HG02970 (cell line): ENCODE results near the gene TH.

Source experiments
- ATAC-seq: cut with Tn5 transposase; IDR thresholded peaks from one replicate; pipeline ENCODE4 v1.9.1; 2021; ENCODE audit warnings: mild to moderate bottlenecking, moderate library complexity, moderate number of reproducible peaks; ENCODE audit not compliant: unreplicated experiment, low FRiP score

TH gene

GRCh38 chr11:2209370-2209801 is 37.8 kb upstream of the TH start:
- no peak for ATAC-seq

DNA sequence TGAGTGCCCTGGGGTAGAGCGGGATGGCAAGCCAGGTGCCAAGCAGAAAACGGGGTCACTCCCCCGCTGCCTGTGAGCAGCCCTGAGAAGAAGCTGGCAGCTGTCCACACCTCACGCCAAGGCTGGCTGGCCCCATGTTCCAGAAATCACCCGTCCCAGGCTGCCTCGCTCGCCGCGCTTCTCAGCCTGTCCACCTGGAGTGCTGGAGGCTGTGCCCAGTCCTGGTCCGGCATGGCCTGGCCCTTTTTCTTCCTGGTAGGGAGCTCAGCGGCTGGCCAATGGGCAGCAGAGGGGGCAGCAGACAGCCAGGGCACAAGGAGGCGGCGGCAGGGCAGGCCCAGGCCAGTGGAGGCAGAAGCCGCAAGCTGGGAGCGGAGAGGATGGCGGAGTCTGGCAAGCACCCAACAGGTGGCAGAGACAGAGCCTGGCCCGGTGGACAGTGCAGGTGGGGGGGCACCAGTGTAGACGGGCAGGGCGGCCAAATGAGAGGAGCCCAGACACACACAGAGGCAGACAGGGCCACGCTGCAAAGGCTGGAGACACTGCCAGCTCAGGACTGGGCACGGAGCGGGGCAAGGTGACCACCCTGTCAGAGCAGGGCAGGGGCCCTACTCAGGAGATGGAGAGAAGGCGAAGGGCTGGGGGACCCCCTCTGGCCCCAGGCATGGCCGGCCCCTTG is 37.2 kb upstream of the TH start:
- ATAC-seq, result no peak

DNA sequence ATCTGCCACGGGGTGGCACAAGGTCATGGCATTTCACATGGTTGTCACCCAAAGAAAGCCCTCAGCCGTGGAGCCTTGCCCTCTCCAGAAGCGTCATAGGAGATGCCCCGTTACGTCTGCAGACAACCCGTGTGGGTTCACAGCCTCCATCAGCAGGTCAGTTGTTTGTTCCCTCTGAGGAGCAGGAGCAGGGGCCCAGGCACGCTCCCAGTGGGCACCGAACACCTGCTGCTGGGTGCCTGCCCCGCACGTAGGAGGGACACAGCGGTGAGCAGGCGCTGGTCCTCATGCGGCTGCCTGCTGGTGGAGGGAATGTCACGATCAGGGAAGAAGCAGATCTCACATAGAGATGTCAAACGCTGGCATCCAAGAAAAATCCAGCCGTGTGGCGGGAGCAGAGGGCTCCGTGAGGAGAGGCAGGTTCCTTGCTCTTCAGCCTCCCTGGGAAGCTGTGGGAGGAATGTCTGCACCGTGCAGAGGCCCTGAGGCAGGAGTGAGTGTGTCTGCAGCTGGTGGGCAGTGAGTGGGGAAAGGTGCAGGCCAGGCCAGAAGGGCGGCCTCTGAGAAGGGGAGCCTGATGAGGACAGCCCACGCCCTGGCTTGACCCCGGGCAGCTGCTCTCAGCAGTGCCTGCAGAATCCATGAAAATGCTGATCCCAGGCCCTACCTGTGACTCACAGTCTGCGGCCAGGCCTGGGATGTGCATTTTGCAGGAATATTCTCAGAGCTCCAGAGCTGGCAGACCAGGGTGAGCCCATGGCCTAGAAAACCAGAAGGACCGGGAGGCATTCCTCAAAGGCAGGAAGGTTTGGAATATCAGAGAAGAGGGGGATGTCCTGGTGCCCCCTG is 36.4 kb upstream of the TH start:
- ATAC-seq, result no peak

DNA sequence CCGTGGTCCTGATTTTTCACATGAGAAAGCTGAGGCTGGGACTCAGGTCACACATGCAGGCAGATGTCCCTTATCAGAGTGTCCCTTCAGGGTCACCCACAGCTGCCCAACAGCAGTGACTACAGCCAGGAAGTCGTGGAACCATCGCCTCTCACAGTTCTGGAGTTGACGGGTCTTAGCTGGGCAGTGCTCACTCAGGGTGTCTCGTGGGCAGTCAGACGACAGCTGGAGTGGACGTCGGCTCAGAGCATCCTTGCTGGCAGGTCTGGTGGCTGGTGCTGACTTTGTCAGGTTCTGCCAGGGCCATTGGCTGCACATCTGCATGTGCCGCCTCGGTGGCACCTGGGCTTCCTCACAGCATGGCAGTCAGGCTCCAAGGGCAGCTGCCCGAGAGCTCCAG is 35.6 kb upstream of the TH start:
- no peak for ATAC-seq

DNA sequence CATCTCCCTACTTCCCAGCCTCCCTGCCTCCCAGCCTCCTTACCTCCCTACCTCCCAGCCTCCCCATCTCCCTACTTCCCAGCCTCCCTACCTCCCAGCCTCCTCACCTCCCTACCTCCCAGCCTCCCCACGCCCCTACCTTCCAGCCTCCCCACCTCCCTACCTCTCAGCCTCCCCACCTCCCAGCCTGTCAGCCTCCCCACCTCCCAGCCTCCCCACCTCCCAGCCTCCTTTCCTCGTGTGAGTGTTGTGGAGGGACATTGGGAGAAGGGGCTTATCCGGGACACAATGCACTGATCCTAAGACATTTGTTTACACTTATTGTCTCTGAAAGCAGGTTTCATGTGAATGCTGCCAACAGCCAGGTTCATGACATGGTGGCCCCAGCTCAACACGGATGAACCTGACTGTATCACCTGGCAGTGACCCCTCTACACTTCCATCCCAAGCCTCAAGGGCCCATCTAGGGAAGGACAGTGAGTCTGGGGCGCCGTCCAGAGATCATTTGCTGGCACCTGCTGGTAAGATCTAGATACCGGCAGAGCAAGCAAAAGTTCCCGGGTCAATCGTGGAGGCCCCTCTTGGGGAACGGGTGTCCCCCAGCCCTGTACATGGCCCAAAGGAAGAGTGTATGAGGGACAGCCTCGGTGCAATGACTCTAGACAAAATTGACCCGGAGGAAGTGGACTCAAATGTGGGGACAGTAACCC is 34.5 kb upstream of the TH start:
- no peak for ATAC-seq

DNA sequence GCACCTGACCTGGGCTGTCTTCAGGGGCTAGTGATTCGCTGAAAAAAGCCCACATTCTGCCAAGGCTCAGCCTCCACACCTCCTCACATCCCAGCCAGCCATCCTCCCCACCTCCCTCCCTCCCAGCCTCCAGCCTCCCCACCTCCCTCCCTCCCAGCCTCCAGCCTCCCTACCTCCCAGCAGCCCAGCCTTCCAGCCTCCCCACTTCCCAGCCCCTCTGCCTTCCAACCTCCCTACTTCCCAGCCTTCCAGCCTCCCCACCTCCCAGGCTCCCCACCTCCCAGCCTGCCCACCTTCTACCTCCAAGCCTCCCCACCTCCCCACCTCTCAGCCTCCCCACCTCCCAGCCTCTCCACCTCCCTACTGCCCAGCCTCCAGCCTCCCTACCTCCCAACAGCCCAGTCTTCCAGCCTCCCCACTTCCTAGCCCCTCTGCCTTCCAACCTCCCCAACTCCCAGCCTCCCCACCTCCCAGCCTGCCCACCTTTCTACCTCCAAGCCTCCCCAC is 33.7 kb upstream of the TH start:
- no peak for ATAC-seq

- no peak for ATAC-seq
Measured at GRCh38 chr11:2204361-2205213, 33.0 kb upstream of the TH start.

- no peak for ATAC-seq
Measured at GRCh38 chr11:2203440-2204259, 32.0 kb upstream of the TH start.

DNA sequence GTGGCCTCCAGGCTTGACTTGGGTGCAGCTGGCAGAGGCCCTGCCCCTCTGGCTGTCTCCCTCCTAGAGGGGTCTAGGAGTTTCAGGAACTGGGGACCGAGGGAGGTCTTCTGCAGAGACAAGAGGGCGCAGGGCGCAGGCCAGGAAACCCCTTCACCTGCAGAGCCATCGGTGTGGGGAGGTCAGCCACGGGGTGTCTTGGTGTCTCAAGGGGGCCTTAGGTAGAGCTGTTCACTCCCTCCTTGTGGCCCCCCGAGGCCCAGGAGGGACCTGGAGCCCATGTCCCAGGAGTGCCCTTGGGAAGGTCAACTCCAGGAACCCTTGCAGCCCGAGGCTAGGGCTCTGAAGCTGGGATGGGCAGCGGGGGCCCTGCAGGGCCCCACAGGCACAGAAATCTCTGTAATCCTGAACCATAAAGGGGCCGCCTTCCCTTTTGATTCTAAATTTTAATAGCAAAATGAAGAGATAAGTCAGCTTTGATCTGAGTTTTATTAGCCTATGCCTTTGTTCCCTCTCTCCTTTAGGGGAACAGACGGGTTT is 31.4 kb upstream of the TH start:
- ATAC-seq, result no peak

DNA sequence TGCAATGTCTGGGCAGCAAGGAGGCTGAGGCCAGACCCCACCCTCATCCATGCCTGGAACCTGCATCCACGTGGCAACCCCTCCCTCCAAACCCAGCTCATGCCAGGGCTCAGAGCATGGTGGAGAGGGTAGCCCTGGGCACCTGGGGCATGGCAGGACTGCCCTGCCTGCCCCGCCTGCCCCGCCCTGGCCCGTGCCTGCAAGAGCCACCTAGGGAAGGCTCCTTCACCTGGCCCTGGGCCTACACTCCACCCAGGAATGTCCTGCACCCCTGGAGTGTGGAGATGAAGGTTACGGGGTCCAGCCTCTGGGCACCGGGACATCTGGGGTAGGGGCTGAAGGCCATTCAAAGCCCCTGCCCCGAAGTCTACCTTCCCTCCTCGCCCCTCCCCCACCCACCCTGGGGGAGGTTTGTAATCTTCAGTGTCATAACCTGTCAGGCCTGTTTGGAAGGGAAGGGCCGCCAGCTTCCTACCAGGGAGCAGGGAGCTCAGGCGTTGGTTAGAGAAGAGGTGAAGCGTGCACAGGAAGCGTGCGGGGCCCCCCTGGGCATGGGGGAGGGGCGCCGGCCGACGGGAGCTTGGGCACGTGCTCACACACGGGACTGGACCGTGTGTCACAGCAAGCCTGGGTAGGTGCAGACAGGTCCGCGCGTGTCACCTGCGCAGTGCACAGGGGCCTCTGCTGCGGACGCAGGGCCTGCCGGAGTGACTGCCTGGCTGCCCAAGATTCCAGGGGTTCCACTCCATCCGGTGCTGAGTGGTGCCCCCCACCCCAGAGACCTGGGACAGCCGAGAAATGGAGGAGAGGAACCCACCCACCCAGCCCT is 30.7 kb upstream of the TH start:
- no peak for ATAC-seq

- no peak for ATAC-seq
Measured at GRCh38 chr11:2201542-2201941, 29.9 kb upstream of the TH start.

GRCh38 chr11:2200957-2201519 is 29.4 kb upstream of the TH start:
- ATAC-seq, result no peak

DNA sequence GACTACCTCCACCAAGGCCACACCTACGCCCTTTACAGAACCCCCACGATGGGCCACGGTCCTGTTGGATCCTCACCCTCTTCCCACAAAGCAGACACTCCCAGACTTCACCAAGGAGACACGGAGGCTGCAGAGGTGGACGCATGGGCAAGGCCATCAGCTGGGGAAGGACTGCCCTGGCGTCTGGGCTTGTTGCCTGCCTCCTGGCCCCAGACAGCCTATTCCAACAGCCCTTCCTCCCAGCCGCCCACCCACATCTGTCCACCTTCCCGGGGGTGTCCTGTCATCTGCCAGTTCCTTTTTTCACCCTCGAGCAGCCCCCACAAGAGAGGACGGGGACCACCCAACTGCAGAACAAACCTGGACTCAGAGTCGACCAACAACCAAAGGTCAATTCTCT is 28.9 kb upstream of the TH start:
- ATAC-seq, result no peak

DNA sequence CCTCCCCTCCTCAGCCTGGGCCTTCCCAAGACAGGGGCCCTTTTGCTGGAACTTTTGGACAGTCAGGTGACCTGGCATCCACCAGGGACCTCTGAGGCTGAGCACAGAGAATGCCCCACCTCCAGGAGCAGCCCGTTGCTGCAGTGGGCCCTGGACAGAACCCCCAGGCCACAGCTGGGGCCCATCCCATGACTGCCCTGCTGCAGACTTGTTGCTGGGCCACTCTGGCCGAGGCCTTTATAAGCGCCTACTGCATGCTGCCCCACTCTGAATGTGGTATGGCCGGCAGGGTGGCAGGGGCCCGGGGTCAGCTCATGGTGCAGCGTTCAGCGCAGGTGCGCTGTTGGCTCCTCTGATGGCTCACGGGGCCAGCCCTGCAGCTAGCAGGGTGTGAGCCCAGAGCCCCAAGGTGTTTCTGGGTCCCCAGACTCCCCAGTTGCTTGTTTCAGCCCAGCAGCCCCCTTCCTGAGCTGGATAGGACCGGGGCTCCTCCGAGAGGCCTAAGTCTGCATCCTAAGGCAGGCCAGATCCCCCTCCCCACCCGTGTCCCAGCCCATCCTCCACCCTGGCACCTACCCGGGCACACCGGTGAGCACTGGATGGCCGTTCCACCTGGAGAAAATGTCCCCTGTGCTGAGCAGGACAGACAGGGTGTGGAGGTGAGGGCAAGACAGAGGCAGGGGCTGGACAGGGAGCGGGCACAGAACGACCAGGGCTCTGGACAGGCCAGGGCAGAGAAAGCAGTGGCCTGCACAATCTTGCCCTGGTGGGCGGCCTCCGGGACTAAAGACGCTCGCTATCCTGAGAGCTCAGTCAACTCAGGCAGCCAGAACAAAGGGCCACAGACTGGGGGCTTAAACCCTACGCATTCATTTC is 28.1 kb upstream of the TH start:
- no peak for ATAC-seq

DNA sequence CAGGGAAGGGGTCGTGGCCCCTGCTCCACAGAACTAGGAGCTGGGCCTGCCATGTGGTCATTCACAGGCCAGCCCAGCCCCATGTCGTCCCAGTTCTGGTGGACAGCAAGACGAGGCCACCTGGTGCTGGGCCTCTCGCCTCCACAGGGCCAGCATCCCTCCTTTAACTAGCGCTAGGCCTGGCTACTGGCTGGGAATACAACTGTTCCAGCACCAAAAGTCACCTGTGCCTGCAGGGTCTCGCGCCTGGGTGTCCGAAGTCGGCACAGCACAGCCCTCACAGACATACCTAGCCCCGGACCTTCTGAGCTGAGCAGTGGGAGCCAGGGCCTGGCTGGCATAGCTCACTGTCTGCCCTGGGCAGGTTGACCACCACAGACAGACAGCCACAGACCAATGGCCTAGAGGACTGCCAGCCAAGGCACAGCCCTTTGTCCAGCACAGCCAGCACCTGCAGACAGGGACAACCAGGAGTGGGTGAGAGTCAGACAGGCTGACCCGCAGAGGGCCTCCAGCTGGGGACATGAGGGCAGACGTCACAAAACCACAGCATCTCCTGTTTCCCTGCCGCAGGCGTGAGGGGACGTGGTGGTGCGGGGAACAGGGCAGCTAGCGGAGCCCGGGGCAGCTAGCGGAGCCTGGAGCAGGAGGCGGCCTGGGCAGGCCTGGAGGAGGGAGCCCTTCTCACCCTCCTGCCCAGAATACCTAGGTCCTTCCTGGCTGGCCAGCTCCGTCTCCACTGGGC is 27.2 kb upstream of the TH start:
- no peak for ATAC-seq

GRCh38 chr11:2197771-2198520 is 26.3 kb upstream of the TH start:
- ATAC-seq, result no peak
